Measurements from ENCODE around the gene HACD2. TPM values are rescaled to one million over a fixed set of nuclear protein-coding genes. Genes with fewer than 3 reads are reported as not detected.

Gene HACD2
- polyA plus RNA-seq, 3 donors = 44.0 to 55.5 (median 45.8) TPM

DNA sequence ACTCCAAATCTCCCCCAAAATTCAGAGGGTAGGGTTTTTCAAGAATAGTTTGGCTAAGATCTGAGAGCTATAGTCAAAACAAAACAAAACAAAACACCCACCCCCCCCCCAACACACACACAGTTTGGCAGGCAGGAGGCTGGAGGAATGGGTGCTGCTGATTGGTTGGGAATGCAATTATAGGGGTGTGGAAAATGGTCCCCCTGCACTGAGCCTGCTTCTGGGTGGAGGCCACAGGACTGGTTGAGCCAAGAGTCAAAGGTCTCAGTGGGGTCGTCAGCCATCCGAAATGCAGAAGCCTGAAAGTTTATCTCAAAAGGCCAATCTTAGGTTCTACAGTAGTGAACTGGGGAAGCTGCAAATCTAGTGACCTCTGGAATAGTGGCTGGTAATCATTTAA is 2.5 kb upstream of the HACD2 start:
- DNase-seq (ENCODE audit: extremely low read depth in 1 of 11, low read depth in 9 of 11, low spot score in 4 of 11) = no peak

DNA sequence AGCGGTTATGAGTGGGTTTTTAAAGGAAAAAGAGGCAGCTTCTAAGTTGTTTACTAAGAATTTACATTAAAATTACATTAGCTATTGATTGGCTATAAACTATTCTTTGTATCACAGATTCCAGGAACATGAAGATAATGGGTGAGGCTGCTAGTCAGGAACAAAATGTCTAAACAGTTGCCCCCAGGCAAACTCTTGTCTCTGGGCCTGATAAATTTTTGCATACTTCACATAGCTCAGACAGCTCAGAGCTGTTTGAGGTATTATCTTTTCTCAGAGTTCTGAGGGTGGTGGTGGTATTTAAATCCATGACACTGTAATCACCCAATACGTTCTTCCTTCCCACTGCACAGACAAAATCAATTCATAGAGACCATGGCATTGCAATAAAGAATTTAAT is 2.1 kb upstream of the HACD2 start:
- no peak for DNase-seq (ENCODE audit: extremely low read depth in 1 of 11, low read depth in 9 of 11, low spot score in 4 of 11)

DNA sequence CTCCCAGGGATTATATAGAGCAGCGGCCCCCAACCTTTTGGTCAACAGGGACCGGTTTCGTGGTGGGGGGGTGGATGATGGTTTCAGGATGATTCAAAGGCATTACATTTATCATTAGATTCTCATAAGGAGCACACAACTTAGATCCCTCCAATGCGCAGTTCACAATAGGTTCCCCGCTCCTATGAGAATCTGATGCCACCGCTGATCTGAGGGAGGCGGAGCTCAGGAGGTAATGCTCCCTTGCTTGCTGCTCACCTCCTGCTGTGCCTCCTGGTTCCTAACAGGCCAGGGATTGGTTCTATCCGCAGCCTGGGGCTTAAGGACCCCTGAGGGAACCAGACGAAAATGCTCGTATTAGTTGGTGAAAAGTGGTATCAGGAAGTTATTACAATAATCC is 1.3 kb upstream of the HACD2 start:
- peak; percentile 12 to 61 (median 28) for DNase-seq (ENCODE audit: extremely low read depth in 1 of 11, low read depth in 9 of 11, low spot score in 4 of 11)

DNA sequence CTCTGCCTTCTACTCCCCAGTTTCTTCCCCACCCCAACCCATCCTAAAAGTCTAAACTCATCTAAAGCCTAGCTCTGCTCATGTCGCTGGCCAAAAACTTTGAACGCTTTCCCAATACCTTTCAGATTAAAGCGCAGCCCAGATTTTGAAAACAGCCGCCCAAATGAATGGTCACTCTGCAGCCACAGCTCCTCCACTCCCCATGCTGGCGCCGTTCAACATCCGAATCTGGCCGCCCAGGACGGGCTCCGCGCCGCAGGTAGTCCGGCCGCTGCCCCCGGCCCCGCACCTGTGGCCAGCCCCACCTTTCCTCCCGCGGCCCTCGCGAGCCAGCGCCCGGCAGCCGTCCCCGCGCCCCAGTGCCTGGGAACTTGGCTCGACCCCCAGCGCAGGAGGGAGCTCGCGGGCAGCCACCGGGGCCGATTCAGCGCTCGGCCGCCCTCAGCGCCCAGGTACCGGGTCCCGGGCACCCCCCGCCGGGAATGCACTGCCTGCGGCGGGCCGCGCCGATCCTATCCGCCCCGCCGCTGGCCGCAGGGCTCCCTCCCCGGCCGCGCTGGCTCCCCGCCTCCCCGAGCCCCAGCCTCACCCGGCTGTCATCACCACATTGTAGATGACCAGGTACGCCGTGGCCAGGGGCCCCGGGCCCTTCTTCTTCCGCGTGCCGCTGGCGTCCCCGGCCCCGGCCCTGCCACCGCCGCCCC is 417 bp downstream of the HACD2 start:
- DNase-seq (ENCODE audit: extremely low read depth in 1 of 11, low read depth in 9 of 11, low spot score in 4 of 11) = peak; percentile 1 to 43 (median 27)

DNA sequence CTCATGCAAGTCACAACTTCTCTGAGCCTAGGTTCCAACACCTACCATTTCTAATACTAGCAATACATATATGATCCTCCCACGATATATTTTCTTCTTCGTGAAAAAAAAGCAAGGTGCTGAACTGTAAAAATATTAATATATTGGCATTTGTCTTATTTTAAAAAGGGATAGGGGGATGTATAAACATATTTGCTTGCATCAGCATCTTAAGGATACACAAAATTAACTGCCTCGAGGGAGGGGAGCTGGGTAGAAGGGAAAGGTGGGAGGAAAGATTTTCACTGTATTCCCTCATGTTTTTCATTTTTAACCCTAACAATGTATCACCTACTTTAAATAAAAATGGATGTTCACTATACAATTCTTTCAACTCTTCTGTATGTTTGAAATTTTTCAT is 1.3 kb downstream of the HACD2 start:
- DNase-seq (ENCODE audit: extremely low read depth in 1 of 11, low read depth in 9 of 11, low spot score in 4 of 11) = no peak

DNA sequence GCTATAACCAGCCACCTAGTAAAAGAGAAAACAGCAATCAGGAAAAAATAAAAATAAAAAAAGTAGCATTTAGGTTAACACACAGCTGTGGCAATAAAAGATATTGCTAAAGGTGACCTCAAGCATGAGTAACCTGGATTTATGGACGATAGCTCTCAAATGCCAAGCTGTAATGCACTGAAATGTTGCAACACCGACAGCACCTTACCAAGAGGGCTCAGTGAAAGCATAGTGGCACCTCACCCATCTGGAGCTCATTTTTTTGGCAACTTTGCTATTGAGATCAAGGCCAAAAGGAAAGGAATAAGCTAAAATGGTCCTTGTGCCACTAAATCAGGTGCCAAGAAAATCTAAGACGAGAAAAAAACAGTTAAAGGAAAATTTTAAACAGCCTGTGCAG is 2.5 kb downstream of the HACD2 start:
- DNase-seq (ENCODE audit: extremely low read depth in 1 of 11, low read depth in 9 of 11, low spot score in 4 of 11) = no peak

DNA sequence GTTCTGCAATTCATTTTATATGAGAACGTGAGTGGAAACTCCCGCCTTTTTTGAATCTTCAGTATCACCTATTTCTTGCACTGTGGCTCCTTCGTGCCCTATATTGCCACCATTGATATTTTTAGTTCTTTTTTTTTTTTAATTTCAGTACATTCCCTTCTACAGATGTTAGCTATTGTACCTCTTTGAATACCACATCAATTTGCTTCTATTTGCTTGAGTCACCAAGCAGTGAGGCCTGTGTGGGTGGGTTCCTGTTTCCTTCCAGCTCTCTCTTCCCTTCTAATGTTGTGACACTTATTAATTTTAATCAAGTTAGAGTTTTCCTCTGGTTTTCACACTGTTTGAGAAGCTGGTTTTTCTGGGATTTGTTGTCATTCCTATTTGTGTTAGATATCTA is 8.7 kb downstream of the HACD2 start:
- no peak for DNase-seq (ENCODE audit: extremely low read depth in 1 of 11, low read depth in 9 of 11, low spot score in 4 of 11)

DNA sequence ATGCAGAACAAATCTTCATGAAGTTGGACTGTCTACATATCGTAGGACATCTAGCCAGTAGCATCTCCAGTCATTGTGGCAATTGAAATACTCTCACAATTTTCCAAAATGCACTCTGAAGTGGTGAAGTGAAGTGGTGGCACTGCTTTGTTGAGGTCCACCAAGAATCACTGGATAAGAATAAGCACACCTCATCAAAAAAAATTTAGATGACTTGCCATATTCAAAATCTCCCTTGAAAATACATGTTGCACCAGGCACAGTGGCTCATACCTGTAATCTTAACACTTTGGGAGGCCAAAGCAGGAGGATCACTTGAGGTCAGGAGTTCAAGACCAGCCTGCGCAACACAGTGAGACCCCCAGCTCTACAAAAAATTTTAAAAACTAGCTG is 12.9 kb downstream of the HACD2 start:
- no peak for DNase-seq (ENCODE audit: extremely low read depth in 1 of 11, low read depth in 9 of 11, low spot score in 4 of 11)

DNA sequence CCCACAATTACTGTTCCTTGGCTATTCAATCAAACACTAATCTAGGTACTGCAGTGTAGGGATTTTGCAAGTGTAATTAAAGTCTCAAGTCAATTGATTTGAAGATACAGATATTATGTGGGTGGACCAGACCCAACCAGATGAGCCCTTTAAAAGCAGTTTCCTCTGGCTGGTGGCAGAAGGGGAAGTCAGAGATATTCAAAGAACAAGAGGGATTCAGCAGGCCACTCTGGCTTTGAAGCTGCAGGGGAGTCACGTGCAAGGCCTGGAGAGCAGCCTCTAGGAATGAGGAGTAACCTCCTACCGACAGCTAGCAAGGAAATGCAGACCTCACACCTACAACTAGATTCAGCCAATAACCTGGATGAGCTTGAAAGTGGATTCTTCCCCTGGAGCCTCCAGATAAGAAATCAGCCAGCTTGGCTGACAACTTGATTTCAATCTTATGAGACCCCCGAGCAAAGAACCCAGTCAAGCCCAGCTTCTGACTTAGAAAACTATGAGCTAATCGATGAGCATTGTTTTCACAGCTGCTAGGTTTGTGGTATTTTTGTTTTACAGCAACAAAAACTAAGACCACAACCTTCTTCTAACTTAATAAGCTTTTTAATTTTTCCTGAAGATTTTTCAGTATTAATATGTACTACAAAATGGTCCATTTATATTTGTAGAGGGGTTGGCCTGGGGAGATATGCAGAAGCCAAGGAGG is 13.4 kb downstream of the HACD2 start:
- no peak for DNase-seq (ENCODE audit: extremely low read depth in 1 of 11, low read depth in 9 of 11, low spot score in 4 of 11)

DNA sequence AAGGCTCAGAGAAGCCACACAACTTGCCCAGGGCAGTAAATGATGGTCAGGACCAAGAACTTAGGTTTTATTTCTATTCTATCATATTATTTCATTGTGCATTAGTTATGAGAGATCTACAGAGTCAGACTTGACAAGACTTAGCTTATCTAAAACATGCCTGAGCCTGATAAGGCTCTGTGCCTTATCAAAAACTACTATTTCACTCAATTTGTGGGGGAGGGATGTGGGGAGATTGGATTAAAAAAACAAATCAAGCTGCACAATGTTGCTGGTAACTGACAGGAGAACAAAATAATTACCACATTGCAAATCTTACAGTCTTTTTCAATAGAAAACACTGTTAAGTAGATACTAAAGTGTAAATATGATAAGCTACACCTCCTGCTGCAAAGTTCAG is 16.0 kb downstream of the HACD2 start:
- DNase-seq (ENCODE audit: extremely low read depth in 1 of 11, low read depth in 9 of 11, low spot score in 4 of 11) = no peak

DNA sequence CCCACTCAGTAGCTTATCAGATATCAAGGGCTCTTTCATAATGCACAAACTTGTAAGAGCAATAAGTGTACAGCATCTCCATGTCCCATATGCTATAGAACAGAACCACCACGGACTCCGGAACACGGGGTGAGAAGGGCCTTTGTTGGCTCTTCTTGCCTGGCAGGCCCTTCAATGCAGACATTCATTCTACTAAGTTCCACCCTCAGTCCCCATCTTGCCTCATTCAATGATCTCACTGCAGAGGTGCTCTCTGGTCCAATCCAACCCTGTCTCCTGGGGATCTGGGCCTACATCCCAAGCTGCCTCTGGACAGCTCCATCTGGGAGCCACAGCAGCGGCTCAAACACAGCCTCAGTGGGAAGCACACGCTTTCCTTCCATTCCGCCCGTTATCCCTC is 16.8 kb downstream of the HACD2 start:
- DNase-seq (ENCODE audit: extremely low read depth in 1 of 11, low read depth in 9 of 11, low spot score in 4 of 11) = no peak

DNA sequence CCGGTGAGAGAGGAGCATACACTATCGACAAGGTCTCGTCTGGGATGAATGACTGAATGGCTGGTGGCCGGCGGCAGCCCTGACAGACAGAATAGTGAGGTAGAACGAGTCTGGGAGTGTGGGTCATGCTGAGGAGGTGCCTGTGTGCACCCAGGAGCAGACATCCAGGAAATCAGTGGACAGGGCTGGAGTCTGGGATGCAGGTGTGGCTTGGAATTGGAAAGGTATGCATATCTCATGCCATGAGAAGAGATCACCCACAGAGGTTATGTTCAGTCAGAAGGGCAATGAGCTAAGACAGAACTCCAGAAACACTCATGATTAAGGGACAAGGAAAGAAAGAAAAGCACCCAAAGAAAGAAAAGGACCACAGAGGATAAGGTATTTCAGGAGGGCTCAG is 20.8 kb downstream of the HACD2 start:
- DNase-seq (ENCODE audit: extremely low read depth in 1 of 11, low read depth in 9 of 11, low spot score in 4 of 11) = no peak

DNA sequence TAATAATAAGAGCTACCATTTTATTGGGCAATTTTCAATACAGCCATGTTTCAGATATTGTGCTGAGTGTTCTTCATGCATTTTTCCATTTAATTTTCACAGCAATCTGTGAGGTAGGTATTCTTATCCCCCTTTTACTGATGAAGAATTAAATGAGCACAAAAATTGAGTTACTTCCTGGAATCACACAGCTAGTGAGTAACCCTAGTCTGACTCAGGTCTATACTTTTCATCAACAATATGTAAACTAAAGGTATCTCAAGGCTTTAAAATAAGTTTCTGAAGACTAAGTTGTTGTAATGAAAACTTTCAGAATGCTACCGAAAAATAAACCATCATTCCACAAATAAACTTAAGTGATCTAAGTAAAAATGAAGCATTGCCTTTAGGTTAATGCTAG is 22.3 kb downstream of the HACD2 start:
- no peak for DNase-seq (ENCODE audit: extremely low read depth in 1 of 11, low read depth in 9 of 11, low spot score in 4 of 11)

DNA sequence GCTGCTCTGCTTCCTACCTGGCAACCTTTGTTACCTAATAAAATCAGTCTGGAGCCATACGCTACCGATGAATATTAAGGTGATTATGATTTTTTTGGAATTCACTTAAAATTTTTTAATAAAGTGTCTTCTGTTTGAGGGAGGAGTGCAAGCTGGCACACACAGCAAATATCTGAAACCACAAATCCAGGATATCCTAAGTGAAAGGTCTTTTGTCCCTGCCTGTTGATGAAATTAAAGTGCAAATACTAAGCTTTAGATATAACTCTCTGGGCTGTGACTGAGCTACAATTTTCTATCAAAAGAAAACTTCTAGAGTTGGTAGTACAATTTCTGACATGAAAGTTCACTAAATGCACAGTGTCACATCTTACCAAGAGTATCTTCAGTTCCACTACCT is 23.7 kb downstream of the HACD2 start:
- no peak for DNase-seq (ENCODE audit: extremely low read depth in 1 of 11, low read depth in 9 of 11, low spot score in 4 of 11)

DNA sequence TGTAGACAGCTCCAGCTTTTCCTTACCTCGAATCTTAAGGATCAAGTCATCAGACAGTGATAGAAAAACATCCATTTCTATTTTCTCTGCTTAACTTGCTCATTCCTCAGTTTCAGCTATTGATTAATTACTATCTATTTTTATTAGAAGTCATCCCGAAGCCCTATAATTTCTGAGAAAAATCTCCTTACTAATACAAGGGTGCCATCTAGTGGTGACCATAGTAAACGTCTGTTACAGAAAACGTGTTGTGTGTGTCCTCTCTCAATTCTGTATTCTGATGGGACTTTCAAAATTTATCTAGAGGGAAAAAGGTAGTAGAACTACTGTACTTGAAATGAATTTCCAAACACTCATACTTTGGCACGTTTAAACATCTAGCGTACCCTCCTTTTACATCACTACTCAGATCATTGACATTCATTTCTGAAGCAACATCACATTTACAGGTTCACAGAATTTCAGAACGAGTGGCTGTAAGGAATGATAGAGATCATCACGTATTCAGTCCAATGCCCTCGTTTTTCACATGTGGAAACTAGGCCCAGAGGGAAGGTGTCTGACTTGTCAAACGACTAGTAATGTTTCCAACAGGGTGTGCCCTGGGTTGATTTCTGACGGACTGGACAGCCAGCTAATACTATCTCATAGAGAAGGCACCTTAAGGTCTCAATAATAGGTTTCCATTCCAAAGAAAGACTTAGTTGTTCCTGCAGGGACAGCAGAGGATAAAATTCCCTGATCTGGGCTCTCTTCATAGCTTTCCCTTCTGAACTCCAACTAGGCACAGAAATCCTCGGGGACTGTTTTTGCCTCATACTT is 25.6 kb downstream of the HACD2 start:
- peak in 9 of 11 donors; percentile 21 to 51 (median 35) for DNase-seq (ENCODE audit: extremely low read depth in 1 of 11, low read depth in 9 of 11, low spot score in 4 of 11)

DNA sequence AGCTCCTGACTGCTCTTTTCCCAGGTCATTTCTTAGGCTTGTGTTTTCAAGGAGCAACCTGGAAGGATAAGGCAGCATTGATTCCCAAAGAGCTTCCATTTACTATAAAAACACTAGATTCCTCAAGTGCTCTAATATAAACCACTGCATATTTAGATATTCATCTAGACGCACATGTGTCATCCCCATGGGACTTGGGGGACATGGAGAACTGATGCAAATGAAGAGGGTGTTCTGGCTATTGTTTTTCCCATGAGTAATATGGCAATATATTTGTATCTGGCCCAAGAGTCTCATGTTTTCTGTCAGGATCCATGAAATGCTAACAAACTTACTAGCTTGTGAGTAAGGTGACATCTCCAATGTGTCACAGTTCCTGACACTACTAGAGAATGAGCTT is 31.3 kb downstream of the HACD2 start:
- no peak for DNase-seq (ENCODE audit: extremely low read depth in 1 of 11, low read depth in 9 of 11, low spot score in 4 of 11)

DNA sequence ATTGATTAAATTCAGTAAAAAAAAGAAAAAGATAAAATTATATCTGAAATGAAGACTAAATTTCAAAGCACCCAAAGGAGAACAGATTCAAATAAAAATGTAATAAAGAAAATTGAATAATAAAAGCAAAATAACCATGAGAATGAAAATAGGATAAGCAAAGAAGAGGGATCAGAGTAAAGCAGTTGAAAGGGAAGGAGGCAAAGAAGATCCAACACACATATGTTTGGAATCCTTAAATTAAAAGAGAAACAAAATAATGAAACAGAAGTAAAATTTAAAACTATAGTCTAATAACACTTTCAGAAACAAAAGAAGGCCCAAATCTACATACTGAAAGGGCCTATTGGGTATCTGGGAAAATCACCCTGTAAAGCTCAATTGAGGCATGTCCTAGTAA is 32.1 kb downstream of the HACD2 start:
- DNase-seq (ENCODE audit: extremely low read depth in 1 of 11, low read depth in 9 of 11, low spot score in 4 of 11) = no peak

DNA sequence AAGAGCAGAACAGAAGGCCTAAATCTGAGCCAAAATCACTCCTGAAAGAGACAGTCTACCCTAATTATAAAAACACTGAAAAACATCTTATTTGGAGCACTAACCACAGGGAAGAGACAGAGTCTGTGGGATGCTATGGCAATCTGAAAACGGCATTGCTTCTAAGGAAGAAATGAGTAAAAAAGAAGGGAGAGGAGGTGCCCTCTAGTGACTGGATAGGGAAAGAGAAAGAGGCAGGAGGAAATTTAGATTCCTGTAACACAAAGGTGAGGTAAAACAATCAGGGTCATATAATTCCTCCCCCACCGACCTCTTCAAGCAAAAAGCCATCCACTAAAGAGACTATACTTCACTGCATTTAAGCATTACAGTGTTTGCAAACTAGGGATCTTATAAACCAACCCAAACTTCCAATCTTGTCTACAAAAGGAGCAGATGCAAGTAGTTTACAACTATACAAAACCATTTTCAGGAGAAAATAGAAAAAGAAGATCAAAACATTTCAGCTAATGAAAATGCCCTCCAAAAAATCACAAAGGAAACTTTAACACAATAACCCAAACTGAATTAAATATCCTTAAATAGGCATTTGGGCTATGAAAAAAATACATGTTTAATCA is 32.6 kb downstream of the HACD2 start:
- DNase-seq (ENCODE audit: extremely low read depth in 1 of 11, low read depth in 9 of 11, low spot score in 4 of 11) = no peak

DNA sequence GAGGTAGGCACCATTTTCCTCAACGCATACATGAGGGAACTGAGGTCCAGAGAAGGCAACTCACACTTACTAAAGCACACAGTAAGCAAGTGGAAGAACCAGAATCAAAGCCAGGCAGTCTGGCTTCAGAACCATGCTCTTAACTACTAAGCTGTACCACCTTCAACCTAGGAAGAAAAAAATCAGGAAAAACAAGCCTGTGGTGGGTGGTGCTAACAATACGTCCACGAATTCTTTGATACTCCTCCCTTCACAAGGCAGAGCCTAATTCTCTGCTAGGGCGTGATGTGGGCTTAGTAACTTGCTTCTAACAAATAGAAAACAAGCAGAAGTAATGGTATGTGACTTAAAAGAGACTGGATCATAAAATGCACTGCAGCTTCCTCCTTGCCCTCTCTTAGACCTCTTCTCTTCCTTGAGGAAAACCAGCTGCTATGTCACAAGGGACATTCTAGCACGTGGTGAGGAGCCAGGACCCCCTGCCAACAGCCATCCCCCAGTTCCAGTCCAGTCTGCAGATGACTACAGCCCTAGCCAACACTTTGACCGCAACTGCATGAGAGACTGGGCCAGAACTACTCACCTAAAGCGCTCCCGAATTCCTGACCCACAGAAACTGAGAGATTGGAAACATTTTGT is 36.9 kb downstream of the HACD2 start:
- peak in 4 of 11 donors; percentile 15 to 67 (median 32) for DNase-seq (ENCODE audit: extremely low read depth in 1 of 11, low read depth in 9 of 11, low spot score in 4 of 11)

All from renal cortex interstitium (tissue), 11 donors.